MM.1S (cell line): ENCODE data around the gene EMILIN1.

ENCODE experiments used
- DNase-seq: peaks from one replicate; pipeline ENCODE4 v3.0.0-alpha.2; 2015
- H2AFZ ChIP-seq: fragments of 300-600 bp; sonication (generic); 2 replicates; pipeline ENCODE4 v1.6.0; 2016; ENCODE audit warnings: antibody characterized with exemption, low read length
- H3F3A ChIP-seq: fragments of 300-600 bp; sonication (generic); 2 replicates; pipeline ENCODE4 v1.6.1; 2016; ENCODE audit warnings: mild to moderate bottlenecking, antibody characterized with exemption, low read length, moderate library complexity, mixed read lengths; ENCODE audit not compliant: insufficient read depth
- H3K27ac ChIP-seq: fragments of 300-600 bp; sonication (generic); 2 replicates; pipeline ENCODE4 v1.5.1; 2016; ENCODE audit warnings: mild to moderate bottlenecking, low read length
- H3K27me3 ChIP-seq: fragments of 300-600 bp; sonication (generic); replicated peaks from 2 replicates; pipeline ENCODE4 v1.6.0; 2016; ENCODE audit warnings: low read length; ENCODE audit not compliant: insufficient read depth
- H3K36me3 ChIP-seq: fragments of 300-600 bp; sonication (generic); replicated peaks from 2 replicates; pipeline ENCODE4 v1.6.1; 2016; ENCODE audit warnings: mild to moderate bottlenecking, low read length, mixed read lengths; ENCODE audit not compliant: insufficient read depth
- H3K4me1 ChIP-seq: fragments of 300-600 bp; sonication (generic); 2 replicates; pipeline ENCODE4 v1.6.1; 2016; ENCODE audit warnings: low read length, mixed read lengths
- H3K4me2 ChIP-seq: fragments of 300-600 bp; sonication (generic); 2 replicates; pipeline ENCODE4 v1.6.0; 2016; ENCODE audit warnings: low read depth, low read length
- H3K4me3 ChIP-seq: fragments of 300-600 bp; sonication (generic); 2 replicates; pipeline ENCODE4 v1.5.1; 2016; ENCODE audit warnings: low read length, mixed read lengths
- H3K79me2 ChIP-seq: fragments of 300-600 bp; sonication (generic); 2 replicates; pipeline ENCODE4 v1.6.1; 2016; ENCODE audit warnings: mixed run types, low read length, mixed read lengths
- H3K9ac ChIP-seq: fragments of 300-600 bp; sonication (generic); 2 replicates; pipeline ENCODE4 v1.6.1; 2016; ENCODE audit warnings: low read length, mixed read lengths
- H3K9me2 ChIP-seq: fragments of 300-600 bp; sonication (generic); replicated peaks from 2 replicates; pipeline ENCODE4 v1.6.1; 2016; ENCODE audit warnings: mild to moderate bottlenecking, low read length, mixed read lengths; ENCODE audit not compliant: insufficient read depth
- H3K9me3 ChIP-seq: fragments of 300-600 bp; sonication (generic); replicated peaks from 2 replicates; pipeline ENCODE4 v1.6.1; 2016; ENCODE audit warnings: mild to moderate bottlenecking, low read length, mixed read lengths; ENCODE audit not compliant: insufficient read depth
- H4K20me1 ChIP-seq: fragments of 300-600 bp; sonication (generic); 2 replicates; pipeline ENCODE4 v1.6.1; 2016; ENCODE audit warnings: mild to moderate bottlenecking, low read length, moderate library complexity, mixed read lengths; ENCODE audit not compliant: insufficient read depth
- CTCF ChIP-seq: fragments of 300-600 bp; sonication (generic); IDR thresholded peaks from 2 replicates; pipeline ENCODE4 v1.5.1; 2016; ENCODE audit warnings: antibody characterized with exemption, low read length, mixed read lengths
- EZH2 ChIP-seq: fragments of 300-600 bp; sonication (generic); optimal IDR thresholded peaks from 2 replicates; pipeline ENCODE3; 2017; ENCODE audit warnings: low read depth, mild to moderate bottlenecking, antibody characterized with exemption, low read length, mixed read lengths
- EZH2phosphoT487 ChIP-seq: fragments of 300-600 bp; sonication (generic); IDR thresholded peaks from 2 replicates; pipeline ENCODE4 v1.6.1; 2018; ENCODE audit warnings: antibody characterized with exemption, low read length

The EMILIN1 gene

DNA sequence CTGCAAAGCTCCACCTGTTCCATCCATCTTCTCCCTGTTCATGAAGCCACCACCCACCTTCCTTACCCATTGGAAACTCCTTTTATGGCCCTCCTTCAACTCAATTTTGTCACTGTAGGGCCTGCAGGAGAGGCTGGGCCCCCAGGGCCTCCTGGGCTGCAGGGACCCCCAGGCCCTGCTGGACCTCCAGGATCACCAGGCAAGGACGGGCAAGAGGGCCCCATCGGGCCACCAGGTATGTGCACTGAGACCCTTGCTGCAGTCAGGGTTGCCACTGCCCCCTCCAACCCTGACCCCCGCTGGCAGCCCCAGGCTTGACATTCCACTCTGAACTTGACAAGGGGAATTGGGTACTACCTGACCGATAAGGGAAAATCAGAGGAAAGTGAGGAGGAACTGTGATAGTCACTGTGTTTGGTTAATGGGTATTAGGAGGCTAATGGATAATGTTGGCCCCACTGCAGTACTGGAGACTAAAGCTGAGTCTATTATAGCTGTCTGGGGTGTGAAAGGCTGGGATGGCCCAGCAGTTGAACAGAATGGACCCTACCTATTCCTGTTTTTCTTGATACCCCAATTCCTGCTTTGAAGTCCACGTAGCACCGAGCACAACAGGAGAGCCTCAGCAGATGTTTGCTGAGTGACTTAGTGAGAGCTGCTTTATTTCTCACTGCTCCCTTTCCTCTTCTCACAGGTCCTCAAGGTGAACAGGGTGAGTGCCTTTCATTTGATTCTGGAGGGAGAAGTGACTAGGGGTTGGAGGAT is 6.1 kb downstream of the EMILIN1 start:
- no peak overlapping the region for H3K4me2 ChIP-seq
- no peaks in the 10 kb centered on the region for H4K20me1 ChIP-seq
- TF ChIP-seq EZH2 (no peak), CTCF (no peak), EZH2phosphoT487 (no peak)
- H3K36me3 ChIP-seq, result no peaks in the 10 kb centered on the region
- H3K4me3 ChIP-seq, result no peak overlapping the region
- H3F3A ChIP-seq, result peaks cover 27% of the 10 kb centered on the region
- no peaks in the 10 kb centered on the region for H3K27me3 ChIP-seq
- H3K9me3 ChIP-seq, result no peaks in the 10 kb centered on the region
- H3K9me2 ChIP-seq, result no peaks in the 10 kb centered on the region
- no peak for DNase-seq
- peaks cover 25% of the 10 kb centered on the region for H3K4me1 ChIP-seq
- H3K9ac ChIP-seq, result no peak overlapping the region
- H3K79me2 ChIP-seq, result peaks cover 30% of the 10 kb centered on the region
- no peak overlapping the region for H2AFZ ChIP-seq
- H3K27ac ChIP-seq, result no peak overlapping the region

- peak overlapping the region; percentile 29; the same call in 1 of the 2 replicates for H2AFZ ChIP-seq
- H3K9me3 ChIP-seq, result no peaks in the 10 kb centered on the region
- peak overlapping the region; percentile 59 for H3K4me2 ChIP-seq
- H3K9ac ChIP-seq, result peak overlapping the region; percentile 65; the same call in 1 of the 2 replicates
- H3K36me3 ChIP-seq, result no peaks in the 10 kb centered on the region
- H3K4me1 ChIP-seq, result peaks cover 22% of the 10 kb centered on the region
- no peaks in the 10 kb centered on the region for H4K20me1 ChIP-seq
- H3K27ac ChIP-seq, result peak overlapping the region; percentile 46; the same call in 1 of the 2 replicates
- TF ChIP-seq EZH2, result no peak
- no peak for DNase-seq
- peak overlapping the region; percentile 64 for H3K4me3 ChIP-seq
- peaks cover 24% of the 10 kb centered on the region for H3F3A ChIP-seq
- peaks cover 24% of the 10 kb centered on the region for H3K79me2 ChIP-seq
- no peaks in the 10 kb centered on the region for H3K27me3 ChIP-seq
- H3K9me2 ChIP-seq, result no peaks in the 10 kb centered on the region
Measured at GRCh38 chr2:27085062-27085672, 6.8 kb downstream of the EMILIN1 start.

DNA sequence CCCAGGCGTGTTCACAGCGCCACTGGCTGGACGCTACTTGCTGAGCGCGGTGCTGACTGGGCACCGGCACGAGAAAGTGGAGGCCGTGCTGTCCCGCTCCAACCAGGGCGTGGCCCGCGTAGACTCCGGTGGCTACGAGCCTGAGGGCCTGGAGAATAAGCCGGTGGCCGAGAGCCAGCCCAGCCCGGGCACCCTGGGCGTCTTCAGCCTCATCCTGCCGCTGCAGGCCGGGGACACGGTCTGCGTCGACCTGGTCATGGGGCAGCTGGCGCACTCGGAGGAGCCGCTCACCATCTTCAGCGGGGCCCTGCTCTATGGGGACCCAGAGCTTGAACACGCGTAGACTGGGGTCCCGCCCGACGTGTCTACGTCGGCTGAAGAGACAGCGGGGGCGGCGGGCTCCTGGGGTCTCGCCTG is 7.3 kb downstream of the EMILIN1 start:
- Histone ChIP-seq H3K4me2 (peak overlapping the region; percentile 59), H3K9me2 (no peaks in the 10 kb centered on the region), H3K27me3 (no peaks in the 10 kb centered on the region), H3K36me3 (no peaks in the 10 kb centered on the region), H3K4me1 (peaks cover 17% of the 10 kb centered on the region), H3K27ac (peak overlapping the region; percentile 46; the same call in 1 of the 2 replicates), H3F3A (peaks cover 24% of the 10 kb centered on the region), H3K9ac (peak overlapping the region; percentile 65; the same call in 1 of the 2 replicates), H3K79me2 (peaks cover 24% of the 10 kb centered on the region), H3K4me3 (peak overlapping the region; percentile 64), H4K20me1 (no peaks in the 10 kb centered on the region), H3K9me3 (no peaks in the 10 kb centered on the region), H2AFZ (peak overlapping the region; percentile 29)
- TF ChIP-seq EZH2phosphoT487 (no peak), CTCF (peak; percentile 56)
- peak; percentile 59 for DNase-seq
